CD4-positive, alpha-beta T cell (primary cell): ENCODE results near the gene TTC12. TPM values are rescaled to one million over a fixed set of nuclear protein-coding genes. Genes with fewer than 3 reads are reported as not detected.

ENCODE experiments used
- ATAC-seq: fragments of 200-7000 bp; cut with Tn5 transposase; one replicate; pipeline ENCODE4 v1.10.0; 2022; ENCODE audit warnings: mild to moderate bottlenecking; ENCODE audit not compliant: poor library complexity
- CTCF ChIA-PET: fragments of 350-600 bp; sonication (Branson Sonifier 250); formaldehyde crosslinking; loops from one replicate; lab custom pipeline; 2021; ENCODE audit warnings: antibody characterized with exemption, inconsistent platforms; lab: Charles Lee
- POLR2A ChIA-PET: fragments of 350-600 bp; sonication (Branson Sonifier 250); formaldehyde crosslinking; loops from one replicate; lab custom pipeline; 2021; ENCODE audit warnings: antibody characterized with exemption, inconsistent platforms; lab: Charles Lee
- DNase-seq, 14 experiments: peaks; one replicate each; pipeline ENCODE4 v3.0.0-alpha.2; 2013 to 2020; ENCODE audit warnings: mixed read lengths in 2 of 14
- H3K27ac ChIP-seq, 2 donors: one replicate each; pipeline versions ENCODE4 v1.5.1 to v1.7.0; 2013; ENCODE audit warnings: low read length in 2 of 2, low read depth in 1 of 2, mild to moderate bottlenecking in 1 of 2
- H3K27me3 ChIP-seq, 2 experiments: 1 replicate in 1 of 2; 2 replicates in 1 of 2; pipeline versions ENCODE4 v1.6.1 to v1.7.0; 2013; ENCODE audit warnings: low read length in 2 of 2, control low read depth in 1 of 2, mild to moderate bottlenecking in 1 of 2, moderate library complexity in 1 of 2; ENCODE audit not compliant: insufficient read depth in 2 of 2, control insufficient read depth in 1 of 2
- H3K36me3 ChIP-seq: one replicate; pipeline ENCODE4 v1.6.1; 2013; ENCODE audit warnings: low read length, control low read depth; ENCODE audit not compliant: insufficient read depth
- H3K4me1 ChIP-seq: one replicate; pipeline ENCODE4 v1.6.1; 2013; ENCODE audit warnings: low read length, control low read depth; ENCODE audit not compliant: insufficient read depth
- H3K4me3 ChIP-seq: one replicate; pipeline ENCODE4 v1.5.1; 2013; ENCODE audit warnings: mild to moderate bottlenecking, low read length, moderate library complexity
- H3K9me3 ChIP-seq, 2 experiments: 1 replicate in 1 of 2; 2 replicates in 1 of 2; pipeline versions ENCODE4 v1.6.1 to v1.7.0; 2013; ENCODE audit warnings: low read length in 2 of 2, mild to moderate bottlenecking in 2 of 2, control low read depth in 1 of 2, moderate library complexity in 1 of 2; ENCODE audit not compliant: control insufficient read depth in 1 of 2, insufficient read depth in 1 of 2
- H3K27ac Mint-ChIP-seq: one replicate; pipeline ENCODE4 v1.8.0; 2020; ENCODE audit warnings: mixed read lengths
- H3K27me3 Mint-ChIP-seq: one replicate; pipeline ENCODE4 v1.8.0; 2021; ENCODE audit warnings: mixed read lengths
- H3K36me3 Mint-ChIP-seq: one replicate; pipeline ENCODE4 v1.8.0; 2021; ENCODE audit warnings: low read depth, mixed read lengths
- H3K4me1 Mint-ChIP-seq: one replicate; pipeline ENCODE4 v1.8.0; 2021; ENCODE audit warnings: low read depth, mixed read lengths
- H3K4me3 Mint-ChIP-seq: one replicate; pipeline ENCODE4 v1.8.0; 2020; ENCODE audit warnings: mild to moderate bottlenecking, mixed read lengths
- H3K9me3 Mint-ChIP-seq: one replicate; pipeline ENCODE4 v1.8.0; 2020; ENCODE audit warnings: mixed read lengths
- intact Hi-C, 2 experiments: fragments of 100-400 bp; cut with DNase I in 1 of 2; cut with micrococcal nuclease in 1 of 2; formaldehyde crosslinking; loops; one replicate each; pipeline versions ENCODE4 v1.15.1 to v1.9.0; 2023 to 2025; cut with DNase I, micrococcal nuclease
- total RNA-seq, 174 experiments: library from RNA in 2 of 174; stranded (reverse) in 2 of 174; gene quantifications; one replicate each; pipeline ENCODE4 v1.2.3 and lab custom pipeline; 2021 to 2026
- TF ChIP-seq, protein P1 (sequence below): fragments of 200-600 bp; IDR thresholded peaks from one replicate; pipeline ENCODE4 v1.8.0; 2022; ENCODE audit warnings: antibody characterized with exemption, mild to moderate bottlenecking

The TTC12 gene
- total RNA-seq, 2 experiments from 2014 or later, result 26.5 to 34.5 TPM

DNA sequence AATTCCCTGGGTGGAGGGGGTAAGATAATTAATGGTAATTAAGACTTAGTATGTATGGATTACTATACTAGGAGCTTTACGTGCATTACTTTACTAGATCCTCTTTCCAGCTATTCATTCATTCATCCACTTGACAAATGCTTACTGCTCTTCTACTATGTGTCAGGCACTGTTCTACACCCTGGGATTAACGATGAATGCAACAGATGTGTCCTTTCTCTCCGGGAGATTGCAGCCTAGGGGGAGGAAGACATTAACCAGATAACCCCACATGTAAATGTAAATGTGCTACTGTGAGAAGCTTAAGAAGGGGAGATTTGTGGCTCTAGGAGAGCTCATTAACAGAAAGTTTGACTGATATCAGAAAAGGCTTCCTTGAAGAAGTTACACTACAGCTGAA lies 74.9 kb downstream of the TTC12 start:
- Histone ChIP-seq H3K27ac (no peak overlapping the region), H3K9me3 (peaks cover 0 to 7% of the 10 kb centered on the region in 2 experiments), H3K4me1 (peaks cover 7% of the 10 kb centered on the region), H3K27me3 (peaks cover 20 to 26% of the 10 kb centered on the region in 2 experiments), H3K36me3 (no peaks in the 10 kb centered on the region), H3K4me3 (no peak overlapping the region)
- ATAC-seq (no peak), DNase-seq (no peak)
- POLR2A ChIA-PET, result no interaction called here
- H3K27me3 Mint-ChIP-seq, result peaks cover 5% of the 10 kb centered on the region
- no peak overlapping the region for H3K27ac Mint-ChIP-seq
- intact Hi-C loops, result no loop called here
- CTCF ChIA-PET, result no interaction called here
- H3K9me3 Mint-ChIP-seq, result no peaks in the 10 kb centered on the region
- no peaks in the 10 kb centered on the region for H3K4me1 Mint-ChIP-seq
- peaks cover 4% of the 10 kb centered on the region for H3K36me3 Mint-ChIP-seq
- TF ChIP-seq, protein P1, sequence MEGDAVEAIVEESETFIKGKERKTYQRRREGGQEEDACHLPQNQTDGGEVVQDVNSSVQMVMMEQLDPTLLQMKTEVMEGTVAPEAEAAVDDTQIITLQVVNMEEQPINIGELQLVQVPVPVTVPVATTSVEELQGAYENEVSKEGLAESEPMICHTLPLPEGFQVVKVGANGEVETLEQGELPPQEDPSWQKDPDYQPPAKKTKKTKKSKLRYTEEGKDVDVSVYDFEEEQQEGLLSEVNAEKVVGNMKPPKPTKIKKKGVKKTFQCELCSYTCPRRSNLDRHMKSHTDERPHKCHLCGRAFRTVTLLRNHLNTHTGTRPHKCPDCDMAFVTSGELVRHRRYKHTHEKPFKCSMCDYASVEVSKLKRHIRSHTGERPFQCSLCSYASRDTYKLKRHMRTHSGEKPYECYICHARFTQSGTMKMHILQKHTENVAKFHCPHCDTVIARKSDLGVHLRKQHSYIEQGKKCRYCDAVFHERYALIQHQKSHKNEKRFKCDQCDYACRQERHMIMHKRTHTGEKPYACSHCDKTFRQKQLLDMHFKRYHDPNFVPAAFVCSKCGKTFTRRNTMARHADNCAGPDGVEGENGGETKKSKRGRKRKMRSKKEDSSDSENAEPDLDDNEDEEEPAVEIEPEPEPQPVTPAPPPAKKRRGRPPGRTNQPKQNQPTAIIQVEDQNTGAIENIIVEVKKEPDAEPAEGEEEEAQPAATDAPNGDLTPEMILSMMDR, result no peak
- no peak overlapping the region for H3K4me3 Mint-ChIP-seq

DNA sequence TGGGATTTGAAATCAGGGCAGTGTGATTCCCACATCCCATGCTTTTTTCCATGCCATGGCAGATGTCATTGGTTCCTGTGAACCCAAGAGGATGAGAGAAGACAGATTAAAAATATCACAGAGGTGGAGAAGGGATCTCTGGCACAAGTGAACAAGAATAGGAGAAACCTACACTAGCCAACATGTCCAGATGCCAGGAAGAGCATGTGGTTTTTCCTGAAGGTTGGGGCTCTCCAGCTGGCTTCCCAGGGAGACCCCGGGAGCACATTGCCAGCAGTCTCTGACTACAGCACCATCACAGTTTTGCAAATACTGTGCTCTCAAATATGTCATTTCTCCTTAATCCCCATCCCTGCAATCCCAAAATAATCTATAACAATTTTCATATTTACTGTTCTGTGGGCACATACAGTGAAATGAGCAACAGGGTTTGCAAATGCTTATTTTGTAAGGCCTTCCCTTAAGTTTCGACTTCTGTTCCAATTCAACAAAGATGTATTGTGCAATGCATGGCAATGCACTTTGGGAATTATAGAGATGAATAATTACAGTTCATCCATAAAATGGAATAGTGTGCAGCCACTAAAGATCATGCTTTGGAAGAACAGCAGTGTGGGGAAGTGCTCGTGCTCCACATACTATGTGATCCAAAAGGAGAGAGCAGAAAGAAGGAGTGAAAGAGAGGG lies 78.0 kb downstream of the TTC12 start:
- H3K27me3 Mint-ChIP-seq, result peaks cover under 1% of the 10 kb centered on the region
- Histone ChIP-seq H3K4me1 (peaks cover 7% of the 10 kb centered on the region), H3K27me3 (peaks cover 15 to 26% of the 10 kb centered on the region in 2 experiments), H3K9me3 (peaks cover 0 to 4% of the 10 kb centered on the region in 2 experiments), H3K36me3 (no peaks in the 10 kb centered on the region), H3K4me3 (no peak overlapping the region), H3K27ac (no peak overlapping the region)
- TF ChIP-seq, protein P1, result no peak
- H3K9me3 Mint-ChIP-seq, result no peaks in the 10 kb centered on the region
- no peak for ATAC-seq
- no peak for DNase-seq
- H3K36me3 Mint-ChIP-seq, result no peaks in the 10 kb centered on the region
- intact Hi-C loops, result no loop called here
- H3K4me1 Mint-ChIP-seq, result no peaks in the 10 kb centered on the region
- ChIA-PET CTCF (no interaction called here), POLR2A (no interaction called here)
- H3K27ac Mint-ChIP-seq, result no peak overlapping the region
- H3K4me3 Mint-ChIP-seq, result no peak overlapping the region

DNA sequence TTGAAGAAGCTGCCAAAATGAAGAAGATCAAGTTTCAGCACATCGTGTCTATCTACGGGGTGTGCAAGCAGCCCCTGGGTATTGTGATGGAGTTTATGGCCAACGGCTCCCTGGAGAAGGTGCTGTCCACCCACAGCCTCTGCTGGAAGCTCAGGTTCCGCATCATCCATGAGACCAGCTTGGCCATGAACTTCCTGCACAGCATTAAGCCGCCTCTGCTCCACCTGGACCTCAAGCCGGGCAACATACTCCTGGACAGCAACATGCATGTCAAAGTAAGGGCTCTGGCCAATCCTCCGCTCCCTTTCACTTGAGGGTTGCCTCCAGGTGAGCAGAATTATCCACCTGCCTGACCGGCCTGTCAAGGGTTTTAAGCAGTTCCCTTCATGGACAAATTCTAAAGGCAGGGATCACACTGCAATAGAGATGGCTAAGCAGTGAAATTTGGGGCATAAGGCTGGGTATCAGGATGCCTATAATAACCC lies 79.2 kb downstream of the TTC12 start:
- POLR2A ChIA-PET, result no interaction called here
- Histone ChIP-seq H3K9me3 (no peaks in the 10 kb centered on the region), H3K27me3 (peaks cover 3 to 19% of the 10 kb centered on the region in 2 experiments), H3K36me3 (no peaks in the 10 kb centered on the region), H3K4me1 (no peaks in the 10 kb centered on the region), H3K27ac (no peak overlapping the region), H3K4me3 (no peak overlapping the region)
- intact Hi-C loops, result no loop called here
- Mint-ChIP-seq H3K27me3 (no peaks in the 10 kb centered on the region), H3K27ac (no peak overlapping the region), H3K4me1 (no peaks in the 10 kb centered on the region), H3K36me3 (no peaks in the 10 kb centered on the region), H3K4me3 (no peak overlapping the region), H3K9me3 (no peaks in the 10 kb centered on the region)
- no peak for ATAC-seq
- no peak for DNase-seq
- CTCF ChIA-PET, result no interaction called here
- TF ChIP-seq, protein P1, result no peak
